BE2C (cell line): ENCODE results near the gene CADM2.

Source experiments
- DNase-seq: peaks from one replicate; pipeline ENCODE4 v3.0.0-alpha.2; 2020
- H3K27me3 ChIP-seq: fragments of 250-450 bp; sonication (Bioruptor Pico); 2 replicates; pipeline ENCODE4 v1.5.1; 2020; ENCODE audit warnings: mild to moderate bottlenecking
- H3K36me3 ChIP-seq: fragments of 250-450 bp; sonication (Bioruptor Pico); 2 replicates; pipeline ENCODE4 v1.5.1; 2020; ENCODE audit warnings: mild to moderate bottlenecking
- H3K4me1 ChIP-seq: fragments of 250-450 bp; sonication (Bioruptor Pico); 2 replicates; pipeline ENCODE4 v1.5.1; 2020
- H3K4me3 ChIP-seq: 2 replicates; pipeline ENCODE4 v1.5.1; 2011; ENCODE audit warnings: low read depth, low read length
- H3K9me3 ChIP-seq: fragments of 250-450 bp; sonication (Bioruptor Pico); 2 replicates; pipeline ENCODE4 v1.5.1; 2020
- CTCF ChIP-seq: IDR thresholded peaks from 2 replicates; pipeline ENCODE4 v1.5.1; 2012; ENCODE audit warnings: mild to moderate bottlenecking, low read depth, low read length

Gene CADM2

GRCh38 chr3:85800676-85801075 lies 841.9 kb downstream of the CADM2 start:
- no peak overlapping the region for H3K4me3 ChIP-seq
- no peaks in the 10 kb centered on the region for H3K27me3 ChIP-seq
- no peaks in the 10 kb centered on the region; the same call in 1 of the 2 replicates for H3K4me1 ChIP-seq
- no peak for TF ChIP-seq CTCF
- no peaks in the 10 kb centered on the region for H3K9me3 ChIP-seq
- H3K36me3 ChIP-seq = no peaks in the 10 kb centered on the region
- no peak for DNase-seq

GRCh38 chr3:85801955-85802354 lies 843.2 kb downstream of the CADM2 start:
- Histone ChIP-seq H3K4me3 (no peak overlapping the region), H3K4me1 (no peaks in the 10 kb centered on the region; the same call in 1 of the 2 replicates), H3K9me3 (no peaks in the 10 kb centered on the region), H3K27me3 (no peaks in the 10 kb centered on the region), H3K36me3 (no peaks in the 10 kb centered on the region)
- TF ChIP-seq CTCF = peak; percentile 75
- DNase-seq = peak; percentile 21

GRCh38 chr3:85808755-85809154 lies 850.0 kb downstream of the CADM2 start:
- DNase-seq = no peak
- no peaks in the 10 kb centered on the region for H3K36me3 ChIP-seq
- no peak overlapping the region for H3K4me3 ChIP-seq
- no peaks in the 10 kb centered on the region for H3K27me3 ChIP-seq
- TF ChIP-seq CTCF = no peak
- H3K9me3 ChIP-seq = no peaks in the 10 kb centered on the region
- H3K4me1 ChIP-seq = no peaks in the 10 kb centered on the region

- DNase-seq = peak; percentile 60
- H3K9me3 ChIP-seq = no peaks in the 10 kb centered on the region
- TF ChIP-seq CTCF = peak; percentile 88
- H3K36me3 ChIP-seq = no peaks in the 10 kb centered on the region
- H3K4me1 ChIP-seq = no peaks in the 10 kb centered on the region
- H3K4me3 ChIP-seq = no peak overlapping the region
- no peaks in the 10 kb centered on the region for H3K27me3 ChIP-seq
Measured at GRCh38 chr3:85821130-85821756, 862.5 kb downstream of the CADM2 start.

- TF ChIP-seq CTCF = no peak
Measured at GRCh38 chr3:85835857-85836440, 877.2 kb downstream of the CADM2 start.

GRCh38 chr3:85837402-85837801 lies 878.6 kb downstream of the CADM2 start:
- no peak for TF ChIP-seq CTCF
- Histone ChIP-seq H3K9me3 (no peaks in the 10 kb centered on the region), H3K36me3 (no peaks in the 10 kb centered on the region), H3K4me3 (no peak overlapping the region), H3K4me1 (peaks cover 21% of the 10 kb centered on the region), H3K27me3 (no peaks in the 10 kb centered on the region)
- DNase-seq = no peak

More at GRCh38 chr3:85835857-85836440, 877.2 kb downstream of the CADM2 start:
- no peaks in the 10 kb centered on the region for H3K36me3 ChIP-seq
- peak; percentile 12 for DNase-seq
- H3K4me3 ChIP-seq = no peak overlapping the region
- no peaks in the 10 kb centered on the region for H3K9me3 ChIP-seq
- H3K4me1 ChIP-seq = peaks cover 21% of the 10 kb centered on the region
- no peaks in the 10 kb centered on the region for H3K27me3 ChIP-seq
